Body of pancreas (tissue), 4 donors: ENCODE results near the gene PGAM1. TPM values are rescaled to one million over a fixed set of nuclear protein-coding genes. Genes with fewer than 3 reads are reported as not detected.
"Not testable (repeated sequence)": the region's sequence is repeated elsewhere in the genome, so short reads cannot be mapped to it uniquely, and the experiment has no call there.

Source experiments
- ATAC-seq: fragments of 150-250 bp; one replicate; pipeline ENCODE4 v1.9.1; 2016
- DNase-seq, 4 donors: peaks; one replicate each; pipeline ENCODE4 v3.0.0-alpha.2; 2019
- H3K27ac ChIP-seq, 4 donors: fragments of 200-600 bp; sonication (generic); 1 replicate in 3 of 4; 2 replicates in 1 of 4; pipeline versions ENCODE4 v1.5.1 to v1.6.1; 2016 to 2019; ENCODE audit warnings: mild to moderate bottlenecking in 1 of 4, mixed read lengths in 1 of 4, moderate library complexity in 1 of 4
- H3K27me3 ChIP-seq, 2 donors: fragments of 200-600 bp; sonication (generic); one replicate each; pipeline ENCODE4 v1.6.0; 2016; ENCODE audit warnings: mild to moderate bottlenecking in 1 of 2
- H3K36me3 ChIP-seq, 2 donors: fragments of 200-600 bp; sonication (generic); replicated peaks in 1 of 2; 2 replicates each; pipeline ENCODE4 v1.5.1; 2016; ENCODE audit warnings: low read depth in 2 of 2; ENCODE audit not compliant: insufficient read depth in 1 of 2
- H3K4me1 ChIP-seq: fragments of 200-600 bp; sonication (generic); one replicate; pipeline ENCODE4 v1.6.0; 2016
- H3K4me3 ChIP-seq, 2 donors: fragments of 200-600 bp; sonication (generic); 1 replicate in 1 of 2; 2 replicates in 1 of 2; pipeline ENCODE4 v1.5.1; 2016 to 2019
- H3K9me3 ChIP-seq, 3 donors: fragments of 200-600 bp; sonication (generic); 1 replicate in 2 of 3; 2 replicates in 1 of 3; pipeline ENCODE4 v1.5.1; 2016
- POLR2A ChIP-seq, 3 donors: fragments of 450-650 bp; IDR thresholded peaks; one replicate each; pipeline ENCODE4 v1.6.1; 2016; ENCODE audit warnings: antibody characterized with exemption in 3 of 3, mild to moderate bottlenecking in 2 of 3
- WGBS, 2 donors: methylation state at CpG; one replicate each; pipeline ENCODE4 v1.1.5; 2017; 5-methylcytosine and 5-hydroxymethylcytosine counted together
- intact Hi-C: fragments of 100-400 bp; cut with DNase I; formaldehyde crosslinking; loops from one replicate; pipeline ENCODE4 v1.15.1; 2023
- total RNA-seq, 2 donors: library from RNA; depleted of rRNA; stranded (reverse); fragments of >200 nt; gene quantifications; one replicate each; pipeline ENCODE4 v1.1.0, GENCODE V29; 2016
- TF ChIP-seq, protein P1 (sequence below), 7 experiments: fragments of 450-650 bp in 4 of 7; fragments of 200-600 bp in 3 of 7; sonication (generic) in 3 of 7; IDR thresholded peaks; one replicate each; pipeline ENCODE4 v1.5.1; 2016 to 2019; ENCODE audit warnings: antibody characterized with exemption in 7 of 7

The PGAM1 gene
- total RNA-seq, 2 donors from 2014 or later: 52.7 to 66.7 TPM

DNA sequence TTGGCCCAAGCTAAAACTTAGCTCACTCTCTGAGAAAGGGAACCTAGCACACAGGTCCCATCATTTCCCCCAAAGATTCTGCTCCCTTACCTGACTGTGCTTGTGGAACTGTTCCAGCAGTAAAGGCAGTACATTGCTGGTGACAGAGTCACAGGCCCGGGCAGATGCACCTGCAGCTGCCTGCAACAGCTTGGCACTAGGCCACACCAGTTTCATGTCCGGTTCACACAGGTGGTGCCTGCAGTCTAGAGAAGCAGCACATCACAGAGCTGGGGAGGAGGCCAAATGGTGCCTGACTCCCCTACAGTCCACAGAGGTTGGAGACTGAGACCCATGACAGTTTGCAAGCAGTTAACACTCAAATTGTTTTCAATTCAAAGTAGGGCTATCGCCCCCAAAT is 42.2 kb downstream of the PGAM1 start:
- H3K9me3 ChIP-seq: no peaks in the 10 kb centered on the region
- H3K4me1 ChIP-seq: peaks cover 8% of the 10 kb centered on the region
- H3K36me3 ChIP-seq: peaks cover 8 to 37% of the 10 kb centered on the region in 2 donors
- TF ChIP-seq, protein P1, sequence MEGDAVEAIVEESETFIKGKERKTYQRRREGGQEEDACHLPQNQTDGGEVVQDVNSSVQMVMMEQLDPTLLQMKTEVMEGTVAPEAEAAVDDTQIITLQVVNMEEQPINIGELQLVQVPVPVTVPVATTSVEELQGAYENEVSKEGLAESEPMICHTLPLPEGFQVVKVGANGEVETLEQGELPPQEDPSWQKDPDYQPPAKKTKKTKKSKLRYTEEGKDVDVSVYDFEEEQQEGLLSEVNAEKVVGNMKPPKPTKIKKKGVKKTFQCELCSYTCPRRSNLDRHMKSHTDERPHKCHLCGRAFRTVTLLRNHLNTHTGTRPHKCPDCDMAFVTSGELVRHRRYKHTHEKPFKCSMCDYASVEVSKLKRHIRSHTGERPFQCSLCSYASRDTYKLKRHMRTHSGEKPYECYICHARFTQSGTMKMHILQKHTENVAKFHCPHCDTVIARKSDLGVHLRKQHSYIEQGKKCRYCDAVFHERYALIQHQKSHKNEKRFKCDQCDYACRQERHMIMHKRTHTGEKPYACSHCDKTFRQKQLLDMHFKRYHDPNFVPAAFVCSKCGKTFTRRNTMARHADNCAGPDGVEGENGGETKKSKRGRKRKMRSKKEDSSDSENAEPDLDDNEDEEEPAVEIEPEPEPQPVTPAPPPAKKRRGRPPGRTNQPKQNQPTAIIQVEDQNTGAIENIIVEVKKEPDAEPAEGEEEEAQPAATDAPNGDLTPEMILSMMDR (IDR thresholded peaks at IDR 0.05): no peak
- TF ChIP-seq POLR2A (IDR thresholded peaks at IDR 0.05): no peak
- no peak overlapping the region for H3K27ac ChIP-seq
- no peak overlapping the region for H3K4me3 ChIP-seq
- H3K27me3 ChIP-seq: no peaks in the 10 kb centered on the region
- ATAC-seq (no peak), DNase-seq (no peak)
- WGBS, 2 donors: 81 to 100% methylated on average over 1 to 3 of the region's 3 CpGs
- intact Hi-C loops: loop anchor here (5.0 kb wide), 1 partner anchor 84 kb away; no protein-coding TSS in a partner anchor

DNA sequence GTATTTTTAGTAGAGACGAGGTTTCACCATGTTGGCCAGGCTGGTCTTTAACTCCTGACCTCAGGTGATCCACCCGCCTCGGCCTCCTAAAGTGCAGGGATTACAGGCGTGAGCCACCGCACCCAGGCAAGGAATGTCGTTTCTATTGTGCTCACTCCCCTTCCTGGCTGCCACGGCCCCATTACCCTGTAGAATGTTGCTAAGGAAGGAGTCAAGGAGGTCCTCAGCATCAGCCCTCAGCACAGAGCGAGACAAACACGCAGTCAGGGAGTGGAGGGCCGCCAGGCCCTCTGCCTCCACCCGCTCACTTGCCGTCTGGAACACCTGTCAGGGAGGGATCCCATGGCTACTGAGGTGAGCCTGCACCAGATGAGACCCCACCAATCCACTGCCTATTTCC is 42.8 kb downstream of the PGAM1 start:
- DNase-seq, H3K27ac ChIP-seq, H3K4me3 ChIP-seq, ATAC-seq, H3K27me3 ChIP-seq, H3K9me3 ChIP-seq, H3K4me1 ChIP-seq: not testable (repeated sequence)
- 95 to 100% methylated on average over 3 to 12 of the region's 12 CpGs for WGBS, 2 donors
- intact Hi-C loops: loop anchor here (5.0 kb wide), 1 partner anchor 84 kb away; no protein-coding TSS in a partner anchor
- H3K36me3 ChIP-seq: peaks cover 14 to 38% of the 10 kb centered on the region in 2 donors

DNA sequence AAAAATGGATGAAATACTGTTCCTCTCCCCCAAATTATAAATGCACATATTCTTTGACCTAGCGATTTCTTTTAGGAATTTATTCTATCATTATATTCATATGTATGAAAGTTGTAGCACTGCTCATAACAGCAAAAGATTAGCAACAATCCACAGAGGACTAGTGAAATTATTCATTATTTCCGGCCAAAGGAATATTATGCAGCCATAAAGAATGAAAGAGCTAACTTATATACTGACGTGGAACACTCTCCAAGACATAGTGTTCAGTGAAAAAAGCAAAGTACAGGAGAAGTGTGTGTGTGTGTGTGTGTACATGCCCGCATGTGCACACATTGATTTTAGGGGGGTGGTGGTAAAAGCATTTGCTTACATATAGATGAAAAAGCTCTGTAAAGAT is 48.9 kb downstream of the PGAM1 start:
- Histone ChIP-seq H3K27ac (no peak overlapping the region), H3K4me3 (no peak overlapping the region), H3K4me1 (no peaks in the 10 kb centered on the region), H3K27me3 (no peaks in the 10 kb centered on the region), H3K9me3 (no peaks in the 10 kb centered on the region), H3K36me3 (peaks cover 7 to 22% of the 10 kb centered on the region in 2 donors)
- TF ChIP-seq, protein P1 (IDR thresholded peaks at IDR 0.05): no peak
- TF ChIP-seq POLR2A (IDR thresholded peaks at IDR 0.05): no peak
- DNase-seq (no peak), ATAC-seq (no peak)
- WGBS, 2 donors: 92 to 97% methylated on average over 4 of the region's 4 CpGs
- intact Hi-C loops: no loop called here

DNA sequence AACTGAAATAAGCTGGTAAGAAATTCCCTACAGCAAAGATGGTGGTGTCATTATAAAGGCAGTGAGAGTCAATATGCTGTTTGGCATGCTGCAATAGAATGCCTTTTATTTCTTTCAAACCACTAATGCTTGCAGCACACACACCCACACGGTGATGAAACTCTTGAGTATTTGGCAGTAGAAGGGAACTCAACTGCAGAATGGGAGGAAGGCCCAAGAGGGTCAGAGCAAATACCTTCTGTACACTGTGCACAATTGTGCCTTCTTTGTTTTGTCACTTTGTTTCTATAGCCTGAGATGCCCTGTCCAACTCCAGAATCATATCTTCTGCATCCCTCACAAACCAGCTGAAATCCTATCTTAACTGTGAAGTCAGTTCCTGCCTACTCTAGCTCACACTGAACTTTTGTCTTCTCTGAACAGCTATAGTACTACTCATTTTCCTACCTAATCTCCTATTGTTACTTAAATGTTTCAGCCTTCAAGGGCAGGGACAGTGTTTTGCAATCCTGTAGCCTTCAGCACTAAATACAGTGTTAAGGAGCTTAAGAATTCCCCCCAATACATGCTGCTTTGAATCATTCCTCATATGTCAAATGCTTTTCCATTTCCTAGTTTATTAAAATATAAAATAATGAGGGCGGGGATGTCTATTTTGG is 50.1 kb downstream of the PGAM1 start:
- no peaks in the 10 kb centered on the region for H3K4me1 ChIP-seq
- H3K27me3 ChIP-seq: no peaks in the 10 kb centered on the region
- WGBS, 2 donors: 76 to 86% methylated on average over 2 of the region's 2 CpGs
- H3K4me3 ChIP-seq: no peak overlapping the region
- no peak for ATAC-seq
- H3K27ac ChIP-seq: no peak overlapping the region
- H3K36me3 ChIP-seq: peaks cover 7 to 19% of the 10 kb centered on the region in 2 donors
- TF ChIP-seq, protein P1 (IDR thresholded peaks at IDR 0.05): no peak
- TF ChIP-seq POLR2A (IDR thresholded peaks at IDR 0.05): no peak
- no peak for DNase-seq
- no peaks in the 10 kb centered on the region for H3K9me3 ChIP-seq
- intact Hi-C loops: no loop called here

DNA sequence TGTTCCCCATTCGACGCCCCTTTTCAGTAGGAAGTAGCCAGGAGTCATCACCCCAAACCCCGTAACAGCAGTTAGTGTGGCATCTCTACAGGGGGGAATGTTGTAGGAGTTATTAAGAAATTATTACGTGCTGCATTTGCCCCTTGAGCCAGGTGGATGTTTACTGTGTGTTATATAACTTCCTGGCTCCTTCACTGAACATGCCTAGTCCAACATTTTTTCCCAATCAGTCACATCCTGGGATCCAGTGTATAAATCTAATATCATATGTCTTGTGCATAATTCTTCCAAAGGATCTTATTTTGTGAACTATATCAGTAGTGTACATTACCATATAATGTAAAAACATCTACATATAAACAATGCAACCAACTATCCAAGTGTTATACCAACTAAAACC is 53.4 kb downstream of the PGAM1 start:
- ATAC-seq, H3K9me3 ChIP-seq, H3K27ac ChIP-seq, DNase-seq, H3K4me1 ChIP-seq, H3K27me3 ChIP-seq, intact Hi-C loops, H3K4me3 ChIP-seq: not testable (repeated sequence)
- WGBS, 2 donors: 81 to 91% methylated on average over 4 of the region's 4 CpGs
- H3K36me3 ChIP-seq: peaks cover 0 to 16% of the 10 kb centered on the region in 2 donors

DNA sequence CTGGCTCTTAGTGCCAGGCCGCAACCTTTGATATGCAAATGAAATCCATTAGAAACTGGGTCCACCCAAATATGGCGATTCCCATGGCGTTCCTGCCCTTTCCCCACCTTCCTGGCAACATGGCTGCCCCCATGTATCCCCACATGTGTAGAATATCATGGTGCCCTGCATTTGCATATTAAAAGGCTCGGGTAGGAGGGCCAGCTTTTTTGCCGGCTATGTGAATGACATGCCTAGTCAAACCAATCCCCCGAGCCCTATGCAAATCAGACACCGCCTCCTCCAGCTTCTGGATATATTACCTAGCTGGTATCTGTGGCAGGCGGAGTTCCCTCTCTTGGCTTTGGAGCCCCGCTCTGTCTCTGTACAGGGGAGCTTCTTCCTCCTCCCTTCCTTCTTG is 53.9 kb downstream of the PGAM1 start:
- H3K9me3 ChIP-seq: no peaks in the 10 kb centered on the region
- DNase-seq: no peak
- TF ChIP-seq POLR2A (IDR thresholded peaks at IDR 0.05): no peak
- TF ChIP-seq, protein P1 (IDR thresholded peaks at IDR 0.05): no peak
- whole genome bisulfite sequencing, 2 donors: 86 to 88% methylated on average over 9 of the region's 9 CpGs
- no peaks in the 10 kb centered on the region for H3K4me1 ChIP-seq
- no peak for ATAC-seq
- H3K4me3 ChIP-seq: no peak overlapping the region
- peaks cover 0 to 16% of the 10 kb centered on the region in 2 donors for H3K36me3 ChIP-seq
- intact Hi-C loops: no loop called here
- no peaks in the 10 kb centered on the region for H3K27me3 ChIP-seq
- no peak overlapping the region for H3K27ac ChIP-seq
